Nucleus accumbens (tissue), 56 donors: Measurements from ENCODE around the gene NCOA1.
"Not testable (repeated sequence)": the region's sequence is repeated elsewhere in the genome, so short reads cannot be mapped to it uniquely, and the experiment has no call there.

Experiments used
- DNase-seq, 56 donors: peaks; one replicate each; lab custom pipeline; 2025; lab: John Stamatoyannopoulos, UW

The NCOA1 gene

DNA sequence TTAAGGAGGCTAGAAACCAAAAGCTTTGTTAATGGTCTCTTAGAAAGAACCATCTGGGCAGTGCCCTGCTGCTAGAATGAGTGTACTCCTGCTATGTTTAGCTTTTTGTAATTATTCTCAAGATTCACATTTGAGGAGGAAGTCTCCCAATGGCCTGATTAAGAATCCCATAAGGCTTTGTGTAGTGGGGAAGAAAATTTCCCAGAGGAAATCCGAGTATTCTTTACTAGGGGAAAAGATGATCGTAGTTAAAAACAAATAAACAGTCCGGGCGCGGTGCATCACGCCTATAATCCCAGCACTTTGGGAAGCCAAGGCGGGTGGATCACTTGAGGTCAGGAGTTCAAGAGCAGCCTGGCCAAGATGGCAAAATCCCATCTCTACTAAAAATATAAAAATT lies 184.3 kb downstream of the NCOA1 start:
- DNase-seq: no peak

DNA sequence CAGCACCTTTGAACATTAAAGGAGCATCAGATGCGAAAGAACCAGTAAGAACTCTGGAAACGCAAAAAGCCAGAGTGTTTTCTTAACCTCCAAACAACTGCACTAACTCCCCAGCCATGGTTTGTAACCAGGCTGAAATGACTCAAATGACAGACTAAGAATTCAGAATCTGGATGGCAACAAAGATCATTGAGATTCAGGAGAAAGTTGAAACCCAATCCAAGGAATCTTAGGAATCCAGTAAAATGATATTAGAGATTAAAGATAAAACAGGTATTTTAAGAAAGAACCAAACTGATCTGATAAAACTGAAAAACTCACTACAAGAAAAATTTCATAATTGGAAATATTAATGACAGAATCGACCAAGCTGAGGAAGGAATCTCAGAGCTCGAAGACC lies 185.4 kb downstream of the NCOA1 start:
- no peak for DNase-seq

DNA sequence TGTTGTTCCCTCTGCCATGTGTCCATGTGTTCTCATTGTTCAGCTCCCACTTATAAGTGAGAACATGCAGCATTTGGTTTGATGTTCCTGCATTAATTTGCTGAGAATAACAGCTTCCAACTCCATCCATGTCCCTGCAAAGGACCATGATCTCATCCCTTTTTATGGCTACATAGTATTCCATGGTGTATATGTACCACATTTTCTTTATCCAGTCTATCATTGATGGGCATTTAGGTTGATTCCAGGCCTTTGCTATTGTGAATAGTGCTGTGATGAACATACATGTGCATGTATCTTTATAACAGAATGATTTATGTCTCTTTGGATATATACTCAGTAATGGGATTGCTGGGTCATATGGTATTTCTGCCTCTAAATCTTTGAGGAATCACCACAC lies 187.0 kb downstream of the NCOA1 start:
- not testable (repeated sequence) for DNase-seq

DNA sequence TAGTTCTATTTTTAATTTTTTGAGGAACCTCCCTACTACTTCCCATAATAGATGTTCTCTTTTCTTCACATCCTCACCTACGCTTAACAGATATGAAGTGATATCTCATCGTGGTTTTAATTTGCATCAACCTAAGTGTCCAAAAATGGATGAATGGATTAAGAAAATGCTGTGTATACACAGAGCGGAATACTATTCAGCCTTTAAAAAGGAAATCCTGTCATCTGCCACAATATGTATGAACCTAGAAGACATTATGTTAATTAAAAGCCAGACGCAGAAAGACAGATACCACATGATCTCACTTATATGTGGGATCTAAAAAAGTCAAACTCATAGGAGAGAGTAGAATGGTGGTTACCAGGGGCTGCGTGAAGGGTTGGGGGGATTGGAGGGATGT lies 189.1 kb downstream of the NCOA1 start:
- no peak for DNase-seq

DNA sequence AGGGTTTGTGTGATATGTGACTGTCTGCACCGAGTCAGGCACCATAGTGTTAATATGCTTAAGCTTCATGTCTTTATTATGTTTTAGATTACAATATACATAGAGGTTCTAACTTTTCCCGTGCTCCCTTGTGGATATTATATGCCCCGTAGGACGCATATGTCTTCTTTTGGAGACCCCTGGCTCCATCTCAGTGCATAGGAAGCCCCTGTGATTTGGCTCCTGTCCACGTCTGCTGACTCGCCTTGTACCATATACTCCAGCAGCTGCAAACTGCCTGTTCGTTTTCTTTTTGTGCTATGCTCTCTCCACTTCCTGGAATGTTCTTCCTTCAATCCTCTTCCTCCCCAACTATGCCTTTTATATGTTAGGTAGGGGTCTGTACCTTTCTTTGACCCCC lies 191.2 kb downstream of the NCOA1 start:
- no peak for DNase-seq

DNA sequence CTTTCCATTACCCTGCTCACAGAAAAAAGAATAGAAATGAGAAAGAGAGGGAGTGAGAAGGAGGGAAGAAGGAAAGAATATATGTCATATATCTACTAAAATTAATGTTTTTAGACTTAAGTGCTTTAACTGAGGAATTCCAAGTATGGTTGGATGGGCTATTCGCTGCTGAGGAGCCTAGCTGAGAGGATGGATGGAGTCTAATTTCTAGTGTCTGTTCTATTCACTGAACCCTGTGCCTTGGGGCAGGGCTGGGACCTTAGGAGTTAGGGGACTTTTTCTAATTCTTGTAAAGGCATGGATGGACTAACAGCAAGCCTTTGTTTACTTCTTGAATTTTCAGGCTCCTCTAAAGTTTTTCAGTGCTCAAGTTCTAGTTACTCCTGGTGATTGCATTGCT lies 192.4 kb downstream of the NCOA1 start:
- DNase-seq: no peak

DNA sequence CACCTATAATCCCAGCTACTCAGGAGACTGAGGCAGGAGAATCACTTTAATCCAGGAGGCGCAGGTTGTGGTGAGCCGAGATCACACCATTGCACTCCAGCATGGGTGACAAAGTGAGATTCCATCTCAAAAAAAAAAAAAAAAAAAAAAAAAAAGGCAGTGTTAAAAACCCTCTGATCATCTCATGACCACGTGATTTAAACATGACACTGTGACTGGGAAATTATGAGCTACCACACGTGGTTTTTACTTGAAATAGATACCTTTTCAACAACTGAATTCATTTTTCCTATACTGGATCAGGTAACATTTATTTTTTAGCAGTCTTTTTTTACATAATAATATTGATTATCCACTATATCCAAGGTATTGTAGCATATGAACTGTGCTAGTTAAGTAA lies 199.5 kb downstream of the NCOA1 start:
- DNase-seq: no peak

DNA sequence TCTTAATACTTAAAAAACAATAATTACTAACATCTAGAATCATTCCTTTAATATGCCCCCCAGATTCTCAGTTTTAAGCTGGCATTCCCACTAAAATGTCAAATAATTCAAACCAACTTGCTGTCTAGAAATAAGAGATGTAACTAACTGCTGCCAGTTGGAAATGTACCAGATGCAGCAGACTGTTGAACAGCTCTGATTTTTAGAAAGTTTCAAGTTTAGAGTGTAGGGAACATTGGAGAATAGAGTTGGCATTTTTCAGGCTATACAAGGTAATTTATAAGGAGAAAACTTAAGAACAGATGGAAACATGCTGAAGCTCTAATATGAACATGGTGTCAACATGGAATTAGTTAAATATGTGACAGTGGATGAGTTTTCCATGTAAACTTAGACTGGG lies 200.8 kb downstream of the NCOA1 start:
- DNase-seq: no peak

DNA sequence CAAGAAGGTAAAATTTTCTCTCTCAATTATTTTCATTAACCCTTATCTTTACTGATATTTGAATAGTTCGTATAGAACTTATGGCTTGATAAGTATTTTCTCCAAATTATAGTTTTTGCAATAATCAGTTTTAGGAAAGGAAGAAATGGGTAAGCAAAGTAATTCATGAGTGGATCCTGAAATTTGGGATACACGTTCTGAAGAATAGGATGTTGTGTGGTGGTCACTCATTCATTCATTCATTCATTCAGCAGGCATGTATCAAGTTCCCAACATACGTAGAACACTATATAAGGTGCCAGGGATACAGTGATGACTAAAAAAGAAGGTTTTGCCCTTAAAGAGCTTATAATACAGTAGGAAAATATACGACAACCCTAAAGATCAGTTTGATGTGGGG lies 206.7 kb downstream of the NCOA1 start:
- DNase-seq: no peak

DNA sequence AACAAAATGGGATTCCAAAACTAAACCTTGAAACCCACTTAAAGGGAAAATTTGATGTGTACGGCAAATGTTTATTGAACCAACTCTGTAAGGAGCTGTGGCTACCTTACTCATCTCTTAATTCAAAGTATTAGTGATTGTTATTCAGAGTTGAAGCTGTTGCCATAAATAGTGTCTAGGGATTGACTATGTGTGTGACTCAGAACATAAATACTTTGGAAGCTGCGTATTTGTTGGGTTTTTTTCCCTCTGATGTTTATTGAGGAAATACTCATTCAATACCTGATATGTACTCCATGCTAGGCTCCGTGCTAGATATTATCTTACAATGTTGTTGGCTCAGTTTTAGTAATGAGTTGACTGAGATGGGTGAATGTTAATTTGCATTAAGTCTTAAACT lies 211.7 kb downstream of the NCOA1 start:
- no peak for DNase-seq

DNA sequence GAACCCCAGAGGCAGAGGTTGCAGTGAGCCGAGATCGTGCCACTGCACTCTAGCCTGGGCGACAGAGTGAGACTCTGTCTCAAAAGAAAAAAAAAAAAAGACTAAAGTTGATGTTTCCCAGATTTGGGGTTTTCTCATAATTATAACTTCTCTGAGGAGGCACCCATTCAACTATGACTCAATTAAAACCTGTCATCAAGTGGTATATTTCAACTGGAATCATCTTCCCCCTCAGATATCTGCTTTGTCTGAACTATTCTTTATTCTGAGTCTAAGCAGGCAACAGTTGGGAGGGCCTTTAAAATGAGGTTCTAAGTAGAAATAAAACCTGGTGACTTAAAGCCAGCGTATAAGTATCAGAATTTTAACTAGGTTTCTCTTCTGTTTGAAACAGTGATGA lies 213.6 kb downstream of the NCOA1 start:
- no peak for DNase-seq

DNA sequence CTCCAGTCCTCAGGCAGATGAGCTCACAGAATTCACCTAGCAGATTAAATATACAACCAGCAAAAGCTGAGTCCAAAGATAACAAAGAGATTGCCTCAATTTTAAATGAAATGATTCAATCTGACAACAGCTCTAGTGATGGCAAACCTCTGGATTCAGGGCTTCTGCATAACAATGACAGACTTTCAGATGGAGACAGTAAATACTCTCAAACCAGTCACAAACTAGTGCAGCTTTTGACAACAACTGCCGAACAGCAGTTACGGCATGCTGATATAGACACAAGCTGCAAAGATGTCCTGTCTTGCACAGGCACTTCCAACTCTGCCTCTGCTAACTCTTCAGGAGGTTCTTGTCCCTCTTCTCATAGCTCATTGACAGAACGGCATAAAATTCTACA lies 216.1 kb downstream of the NCOA1 start:
- DNase-seq: peak in 2 of 56 donors; percentile 2 to 10

DNA sequence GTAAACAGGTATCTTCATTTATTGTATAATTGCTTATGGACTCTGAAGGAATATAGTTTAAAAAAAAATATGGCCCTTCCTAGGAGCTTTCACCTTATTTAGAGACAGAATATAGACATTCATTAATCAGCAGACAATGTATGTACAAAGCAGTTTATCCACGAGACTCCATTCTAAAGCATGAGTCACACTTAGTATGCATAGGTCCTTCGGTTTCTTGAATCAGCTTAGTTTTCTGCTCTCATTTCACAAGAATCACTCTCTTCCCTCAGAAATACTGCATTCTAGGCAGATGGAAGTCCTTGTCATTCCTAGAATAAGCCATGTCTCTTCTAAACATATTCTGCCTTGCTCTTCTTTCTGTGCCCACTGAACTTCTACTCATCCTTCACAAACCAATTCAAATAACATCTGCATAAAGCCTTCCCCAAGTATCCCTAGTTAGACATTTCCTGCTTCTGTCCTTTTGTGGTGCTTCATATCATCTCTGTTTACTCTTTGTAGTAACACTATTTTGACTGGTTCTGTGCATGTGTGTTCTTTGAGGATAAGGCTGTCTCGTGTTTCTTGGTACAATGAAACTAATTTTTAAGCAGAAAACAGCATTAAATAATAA lies 217.6 kb downstream of the NCOA1 start:
- DNase-seq: no peak

DNA sequence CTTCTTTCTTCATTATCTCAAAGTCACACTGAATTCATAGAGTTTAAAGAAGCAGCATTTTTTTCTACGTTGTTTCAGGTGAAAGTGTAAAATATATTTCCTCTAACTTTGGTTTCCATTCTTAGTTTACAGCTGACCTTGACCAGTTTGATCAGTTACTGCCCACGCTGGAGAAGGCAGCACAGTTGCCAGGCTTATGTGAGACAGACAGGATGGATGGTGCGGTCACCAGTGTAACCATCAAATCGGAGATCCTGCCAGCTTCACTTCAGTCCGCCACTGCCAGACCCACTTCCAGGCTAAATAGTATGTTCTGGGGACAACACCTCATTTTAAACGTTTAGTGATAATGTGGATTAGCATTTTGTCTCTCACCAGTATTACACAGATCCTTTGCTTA lies 219.8 kb downstream of the NCOA1 start:
- DNase-seq: no peak

DNA sequence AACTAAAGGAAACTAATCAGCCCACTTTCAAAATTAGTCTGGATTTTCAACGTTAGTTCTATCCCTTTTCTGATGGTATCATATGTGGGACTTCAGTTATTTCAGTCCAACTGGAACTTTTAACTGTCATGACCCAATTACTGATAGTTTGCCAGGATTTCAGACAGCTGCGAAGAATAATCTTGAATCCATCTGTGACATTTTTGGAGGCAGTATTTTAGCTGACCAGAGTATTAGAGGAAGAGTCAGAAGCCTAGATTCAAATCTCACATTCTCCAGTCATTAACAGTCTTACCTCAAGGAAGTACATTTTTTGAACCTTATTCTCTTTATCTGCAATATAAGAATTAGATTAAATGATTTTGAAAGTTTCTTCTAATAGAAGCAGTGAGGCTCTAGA lies 220.8 kb downstream of the NCOA1 start:
- DNase-seq: no peak

DNA sequence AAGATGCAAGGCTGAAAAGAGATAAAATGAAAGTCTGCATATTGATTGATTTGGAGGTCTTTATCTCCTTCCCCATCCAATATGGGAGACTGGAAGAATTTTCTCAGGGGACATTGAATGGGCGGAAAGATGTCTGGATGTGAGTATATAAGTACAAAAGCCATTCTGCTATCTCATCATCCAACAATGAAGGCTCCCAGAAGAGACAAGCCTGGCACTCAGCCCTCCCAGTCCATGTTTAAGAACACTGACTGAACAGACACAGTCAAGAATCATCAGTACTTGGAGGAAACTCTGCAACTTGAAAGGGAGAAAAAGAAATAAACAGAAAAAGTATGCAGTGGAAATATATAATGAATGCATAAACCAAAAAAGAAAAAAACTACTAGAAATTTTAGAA lies 221.2 kb downstream of the NCOA1 start:
- DNase-seq: no peak

DNA sequence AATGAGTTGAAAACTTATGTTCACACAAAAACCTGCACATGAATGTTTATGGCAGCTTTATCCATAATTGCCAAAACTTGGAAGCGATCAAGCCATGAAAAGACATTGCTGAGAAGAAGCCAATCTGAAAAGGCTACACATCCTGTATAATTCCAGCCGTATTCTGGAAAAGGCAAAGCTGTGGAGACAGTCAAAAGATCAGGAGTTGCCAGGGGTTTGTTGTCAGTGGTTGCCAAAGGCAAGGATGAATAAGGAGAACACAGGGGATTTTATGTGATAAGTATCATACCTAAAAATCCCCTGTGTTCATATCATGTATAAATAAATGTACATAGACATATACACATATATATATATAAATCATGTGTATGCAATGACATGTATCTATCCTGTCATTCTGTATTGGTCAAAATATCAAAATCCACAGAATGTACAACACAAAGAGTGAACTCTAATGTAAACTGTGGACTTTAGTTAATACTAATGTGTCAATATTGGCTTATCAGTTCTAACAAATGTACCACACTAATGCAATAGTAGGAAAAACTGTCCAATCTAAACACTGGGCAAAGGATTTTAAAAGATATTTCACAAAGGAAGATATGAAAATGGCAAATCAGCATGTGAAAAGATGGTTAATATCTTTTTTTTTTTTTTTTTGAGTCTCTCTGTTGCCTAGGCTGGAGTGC lies 226.4 kb downstream of the NCOA1 start:
- DNase-seq: no peak

DNA sequence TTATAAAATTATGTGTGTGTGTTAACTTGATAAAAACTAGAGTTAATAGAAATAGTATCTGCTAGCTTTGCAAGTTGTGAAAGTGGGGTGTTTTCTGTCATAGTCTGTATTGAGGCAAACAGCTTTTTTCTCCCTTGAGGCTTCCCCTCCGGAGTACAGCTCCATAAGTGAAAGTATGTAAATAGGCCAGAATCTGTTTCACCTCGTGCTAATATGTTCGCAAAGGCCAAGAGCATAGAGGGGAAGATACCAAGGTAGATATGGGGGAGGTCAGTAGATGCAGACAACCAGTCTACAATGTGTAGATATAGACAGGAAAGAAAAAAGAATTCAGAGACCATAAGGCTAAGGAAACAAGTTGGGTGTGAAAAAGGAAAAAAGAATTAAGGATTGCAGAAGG lies 229.3 kb downstream of the NCOA1 start:
- no peak for DNase-seq

DNA sequence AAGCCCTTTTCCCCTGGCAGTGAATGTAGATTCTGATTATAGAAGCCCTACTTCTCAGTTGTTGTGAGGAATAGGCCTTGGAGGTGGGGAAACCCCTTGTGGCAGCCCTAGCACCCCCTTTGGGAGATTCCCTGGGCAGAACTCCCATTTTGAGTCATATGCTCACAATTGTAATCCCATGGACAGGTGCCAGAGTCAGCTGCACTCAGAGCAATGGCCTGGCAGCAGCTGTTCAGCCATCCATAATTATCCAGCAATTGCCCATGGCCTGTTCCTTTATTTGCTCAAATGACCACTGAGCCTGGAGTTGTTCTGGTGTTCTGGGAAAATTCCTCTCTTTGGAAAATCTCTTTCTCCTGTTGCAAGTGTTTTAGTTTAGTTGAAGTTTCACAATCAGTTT lies 230.4 kb downstream of the NCOA1 start:
- peak in 55 of 56 donors; percentile 14 to 91 (median 79) for DNase-seq

DNA sequence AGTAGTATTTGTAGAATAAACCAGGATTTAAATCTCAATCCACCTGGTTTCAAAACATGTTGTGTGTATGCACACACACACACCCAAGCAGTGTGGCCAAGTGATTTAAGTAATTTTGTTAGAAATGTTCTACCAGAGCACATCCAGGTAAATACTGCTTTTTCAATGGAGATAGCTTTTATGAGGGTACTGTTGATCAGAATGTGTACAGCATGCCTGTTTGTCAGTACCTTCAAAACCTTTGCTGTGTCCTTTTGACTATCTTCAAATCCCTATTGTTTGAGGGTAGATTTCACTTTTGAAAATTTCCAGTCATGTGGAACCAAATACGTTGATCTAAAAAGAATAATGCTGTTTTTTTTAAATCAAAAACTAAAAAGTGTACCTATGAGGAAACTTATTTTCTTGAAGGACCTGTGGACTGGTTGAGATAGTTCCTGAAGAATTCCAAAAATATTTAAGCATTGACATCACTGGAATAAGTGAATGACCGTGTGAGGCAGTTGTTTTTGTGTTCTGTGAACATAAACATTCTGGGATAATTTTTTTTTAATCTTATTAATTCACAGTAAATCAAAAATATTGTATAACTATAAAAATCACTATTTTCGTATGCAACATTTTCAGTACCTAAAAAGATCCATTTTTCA lies 231.2 kb downstream of the NCOA1 start:
- no peak for DNase-seq

DNA sequence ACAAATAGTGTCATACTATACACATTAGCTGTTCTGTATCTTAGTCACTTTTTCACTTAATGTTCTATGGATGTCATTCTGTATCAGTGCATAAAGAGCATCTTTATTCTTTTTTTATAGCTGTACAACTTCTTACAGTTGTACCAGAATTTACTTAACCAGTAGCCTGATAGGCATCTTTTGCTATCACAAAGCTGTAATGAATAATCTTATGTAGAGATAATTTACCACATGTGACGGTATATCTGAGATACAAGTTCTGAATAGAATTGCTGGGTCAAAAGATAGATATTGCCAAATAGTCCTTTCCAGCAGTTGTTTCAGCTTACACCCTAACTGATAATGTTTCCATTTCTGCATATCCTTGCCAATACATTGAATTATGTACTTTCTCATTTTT lies 232.1 kb downstream of the NCOA1 start:
- no peak for DNase-seq

DNA sequence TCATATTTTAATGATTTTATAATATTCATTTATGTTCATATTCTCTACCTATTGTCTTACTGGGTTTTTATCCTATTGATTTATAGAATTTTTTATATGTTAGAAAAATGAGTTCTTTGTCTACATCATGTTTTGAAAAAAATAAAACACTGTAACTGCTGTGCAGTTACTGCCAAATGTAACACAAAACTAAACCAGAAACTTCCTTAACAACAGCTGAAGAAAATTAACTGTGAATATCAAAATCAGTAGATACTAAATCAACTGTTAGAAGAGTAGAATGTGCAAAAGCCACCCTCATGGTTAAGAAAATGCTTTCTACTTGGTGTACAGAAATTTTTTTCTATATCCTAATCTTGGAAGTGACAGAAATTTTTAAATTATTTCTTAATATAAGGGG lies 232.6 kb downstream of the NCOA1 start:
- DNase-seq: no peak
